Measurements from ENCODE around the gene LRP5. TPM values are rescaled to one million over a fixed set of nuclear protein-coding genes. Genes with fewer than 3 reads are reported as not detected.
A peak's percentile ranks its signal among the peaks of the same experiment; 100 is the strongest.
"Not testable (repeated sequence)": the region's sequence is repeated elsewhere in the genome, so short reads cannot be mapped to it uniquely, and the experiment has no call there.

The LRP5 gene
- total RNA-seq, 1 donor from 2014 or later: 42.5 TPM

DNA sequence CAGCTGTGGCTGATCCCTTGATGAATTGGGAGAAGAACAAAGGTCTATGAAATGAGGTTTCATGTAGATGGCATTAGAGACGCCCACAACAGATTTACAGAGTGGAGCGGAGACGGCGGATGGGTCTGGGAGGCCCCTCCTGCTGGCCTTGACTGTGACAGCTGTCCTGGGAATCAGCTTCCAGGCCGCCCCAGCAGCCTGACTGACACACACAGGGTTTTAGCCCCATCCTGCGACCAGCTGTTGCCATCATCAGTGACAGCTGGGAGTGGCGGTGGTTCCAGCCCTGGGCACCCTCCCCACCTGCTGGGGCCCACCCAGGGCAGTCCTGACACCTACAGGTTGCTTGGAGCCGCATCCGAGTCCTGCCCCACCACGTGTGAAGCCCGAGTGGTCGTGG, 84.1 kb downstream of the LRP5 start:
- Histone ChIP-seq H3K27ac (no peak overlapping the region), H3K4me3 (no peak overlapping the region), H3K9me3 (no peaks in the 10 kb centered on the region), H3K27me3 (no peaks in the 10 kb centered on the region), H3K36me3 (peaks cover 0 to 17% of the 10 kb centered on the region in 2 donors), H3K4me1 (peaks cover 24% of the 10 kb centered on the region)
- intact Hi-C loops (cut with DNase I): no loop called here
- DNase-seq (ENCODE audit: extremely low spot score in 2 of 2): no peak
- TF ChIP-seq, protein P1, sequence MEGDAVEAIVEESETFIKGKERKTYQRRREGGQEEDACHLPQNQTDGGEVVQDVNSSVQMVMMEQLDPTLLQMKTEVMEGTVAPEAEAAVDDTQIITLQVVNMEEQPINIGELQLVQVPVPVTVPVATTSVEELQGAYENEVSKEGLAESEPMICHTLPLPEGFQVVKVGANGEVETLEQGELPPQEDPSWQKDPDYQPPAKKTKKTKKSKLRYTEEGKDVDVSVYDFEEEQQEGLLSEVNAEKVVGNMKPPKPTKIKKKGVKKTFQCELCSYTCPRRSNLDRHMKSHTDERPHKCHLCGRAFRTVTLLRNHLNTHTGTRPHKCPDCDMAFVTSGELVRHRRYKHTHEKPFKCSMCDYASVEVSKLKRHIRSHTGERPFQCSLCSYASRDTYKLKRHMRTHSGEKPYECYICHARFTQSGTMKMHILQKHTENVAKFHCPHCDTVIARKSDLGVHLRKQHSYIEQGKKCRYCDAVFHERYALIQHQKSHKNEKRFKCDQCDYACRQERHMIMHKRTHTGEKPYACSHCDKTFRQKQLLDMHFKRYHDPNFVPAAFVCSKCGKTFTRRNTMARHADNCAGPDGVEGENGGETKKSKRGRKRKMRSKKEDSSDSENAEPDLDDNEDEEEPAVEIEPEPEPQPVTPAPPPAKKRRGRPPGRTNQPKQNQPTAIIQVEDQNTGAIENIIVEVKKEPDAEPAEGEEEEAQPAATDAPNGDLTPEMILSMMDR (IDR thresholded peaks at IDR 0.05): no peak
- no peak for TF ChIP-seq POLR2AphosphoS5 (IDR thresholded peaks at IDR 0.05; ENCODE audit: insufficient read depth in 1 of 2, low read depth in 1 of 2)
- no peak for TF ChIP-seq POLR2A (IDR thresholded peaks at IDR 0.05)

DNA sequence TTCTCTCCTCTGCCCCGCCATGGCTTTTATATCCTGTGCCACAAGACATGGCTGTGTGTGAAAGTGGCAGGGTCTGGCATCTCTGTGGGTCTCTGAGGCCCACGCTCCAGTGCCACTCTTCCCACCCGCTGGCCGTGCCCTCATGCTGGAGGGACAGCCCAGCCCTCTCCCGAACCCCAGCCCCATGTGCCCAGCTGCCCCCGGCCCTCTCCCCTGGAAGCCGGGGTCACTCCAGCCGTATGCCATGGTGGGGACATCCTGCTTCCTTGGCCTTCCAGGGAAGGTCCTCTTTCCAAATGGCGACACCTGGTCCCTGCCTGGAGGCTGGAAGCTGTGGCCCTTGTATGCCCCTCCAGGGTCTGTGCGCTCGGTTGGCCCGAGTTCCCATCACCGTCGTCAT, 84.9 kb downstream of the LRP5 start:
- no peaks in the 10 kb centered on the region for H3K9me3 ChIP-seq
- intact Hi-C loops (cut with DNase I): no loop called here
- H3K36me3 ChIP-seq: peaks cover 0 to 13% of the 10 kb centered on the region in 2 donors
- no peaks in the 10 kb centered on the region for H3K27me3 ChIP-seq
- peaks cover 24% of the 10 kb centered on the region for H3K4me1 ChIP-seq
- TF ChIP-seq POLR2A (IDR thresholded peaks at IDR 0.05) (no peak), POLR2AphosphoS5 (IDR thresholded peaks at IDR 0.05; ENCODE audit: insufficient read depth in 1 of 2, low read depth in 1 of 2) (no peak)
- TF ChIP-seq, protein P1 (IDR thresholded peaks at IDR 0.05): no peak
- H3K27ac ChIP-seq: no peak overlapping the region
- DNase-seq (ENCODE audit: extremely low spot score in 2 of 2): no peak
- no peak overlapping the region for H3K4me3 ChIP-seq

DNA sequence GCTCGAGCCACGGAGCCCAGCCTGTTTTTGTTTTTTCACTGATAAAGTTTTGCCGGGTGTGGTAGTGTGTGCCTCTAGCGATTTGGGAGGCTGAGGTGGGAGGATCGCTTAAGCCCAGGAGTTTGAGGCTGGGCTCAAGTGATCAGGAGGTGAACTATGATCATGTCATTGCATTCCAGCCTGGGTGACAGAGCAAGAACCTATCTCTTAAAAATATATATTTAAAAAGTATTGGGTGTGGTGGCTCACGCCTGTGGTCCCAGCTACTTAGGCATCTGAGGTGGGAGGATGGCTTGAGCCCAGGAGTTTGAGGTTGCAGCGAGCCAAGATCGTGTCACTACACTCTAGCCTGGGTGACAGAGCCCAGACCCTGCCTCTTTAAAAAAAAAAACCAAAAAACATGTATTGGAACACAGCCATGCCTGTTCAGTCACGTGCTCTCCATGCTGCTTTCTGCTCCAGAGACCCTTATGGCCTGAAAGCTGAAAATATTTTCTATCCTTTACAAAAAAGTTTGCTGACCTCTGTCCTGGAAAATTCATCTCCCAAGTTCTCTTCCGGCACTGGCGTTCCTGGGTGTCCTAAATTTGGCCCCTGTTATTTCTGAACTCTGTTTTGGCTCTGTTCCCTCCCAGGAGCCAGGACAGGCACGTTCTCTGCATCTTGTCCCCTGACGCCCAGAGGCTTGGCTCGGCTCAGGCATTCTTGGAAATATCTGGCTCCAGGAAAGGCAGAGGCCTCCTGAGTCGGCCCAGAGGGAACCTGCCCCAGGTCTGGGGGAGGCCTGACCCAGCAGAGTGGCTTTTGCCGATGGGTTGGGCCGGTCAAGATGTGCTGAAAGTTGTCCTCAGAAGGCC, 86.8 kb downstream of the LRP5 start:
- Histone ChIP-seq H3K9me3 (no peaks in the 10 kb centered on the region), H3K4me3 (no peak overlapping the region), H3K4me1 (peaks cover 24% of the 10 kb centered on the region), H3K27me3 (no peaks in the 10 kb centered on the region), H3K27ac (peak overlapping the region; percentile 42), H3K36me3 (peaks cover 0 to 8% of the 10 kb centered on the region in 2 donors)
- TF ChIP-seq, protein P1 (IDR thresholded peaks at IDR 0.05): no peak
- peak in 1 of 2 donors; percentile 43 for TF ChIP-seq POLR2AphosphoS5 (IDR thresholded peaks at IDR 0.05; ENCODE audit: insufficient read depth in 1 of 2, low read depth in 1 of 2)
- no peak for TF ChIP-seq POLR2A (IDR thresholded peaks at IDR 0.05)
- DNase-seq (ENCODE audit: extremely low spot score in 2 of 2): no peak
- intact Hi-C loops (cut with DNase I): no loop called here

DNA sequence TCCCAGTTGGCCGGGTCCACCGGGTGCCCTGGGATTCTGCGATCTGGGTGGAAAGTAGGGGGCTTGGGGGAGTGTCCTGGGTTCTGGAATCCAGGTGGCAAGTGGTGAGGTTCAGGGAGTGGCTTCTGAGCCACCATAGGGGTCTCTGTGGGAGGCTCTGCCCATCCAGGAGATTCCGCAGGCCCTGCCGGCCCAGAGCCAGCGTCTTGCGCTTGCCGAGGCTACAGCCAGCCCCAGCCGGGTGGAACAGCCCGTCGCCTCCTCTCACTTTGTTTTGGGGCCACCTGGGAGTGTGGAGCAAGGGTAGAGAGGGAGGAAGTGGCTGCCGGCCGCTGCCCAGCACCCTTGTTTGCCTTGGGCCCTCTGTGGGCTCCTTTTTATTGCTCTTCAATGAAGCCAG, 87.5 kb downstream of the LRP5 start:
- no peaks in the 10 kb centered on the region for H3K27me3 ChIP-seq
- TF ChIP-seq POLR2AphosphoS5 (IDR thresholded peaks at IDR 0.05; ENCODE audit: insufficient read depth in 1 of 2, low read depth in 1 of 2) (no peak), POLR2A (IDR thresholded peaks at IDR 0.05) (no peak)
- TF ChIP-seq, protein P1 (IDR thresholded peaks at IDR 0.05): no peak
- intact Hi-C loops (cut with DNase I): no loop called here
- DNase-seq (ENCODE audit: extremely low spot score in 2 of 2): no peak
- peak overlapping the region; percentile 42 for H3K27ac ChIP-seq
- no peaks in the 10 kb centered on the region for H3K9me3 ChIP-seq
- H3K4me3 ChIP-seq: no peak overlapping the region
- peaks cover 24% of the 10 kb centered on the region for H3K4me1 ChIP-seq
- H3K36me3 ChIP-seq: peaks cover 0 to 10% of the 10 kb centered on the region in 2 donors

DNA sequence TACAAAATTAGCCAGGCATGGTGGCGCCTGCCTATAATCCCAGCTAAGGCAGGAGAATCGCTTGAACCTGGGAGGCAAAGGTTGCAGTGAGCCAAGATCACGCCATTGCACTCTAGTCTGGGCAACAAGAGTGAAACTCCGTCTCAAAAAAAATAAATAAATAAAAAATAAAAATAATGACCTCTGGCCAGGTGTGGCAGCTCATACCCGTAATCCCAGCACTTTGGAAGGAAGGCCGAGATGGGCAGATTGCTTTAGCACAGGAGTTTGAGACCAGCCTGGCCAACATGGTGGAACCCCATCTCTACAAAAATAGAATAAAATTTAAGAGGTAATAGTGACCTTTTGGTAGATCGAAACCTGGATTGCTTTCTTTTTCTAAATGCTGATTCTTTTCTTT, 88.2 kb downstream of the LRP5 start:
- H3K36me3 ChIP-seq; H3K27me3 ChIP-seq; H3K9me3 ChIP-seq; intact Hi-C loops (cut with DNase I); DNase-seq (ENCODE audit: extremely low spot score in 2 of 2); H3K27ac ChIP-seq; H3K4me3 ChIP-seq: not testable (repeated sequence)
- H3K4me1 ChIP-seq: peaks cover 24% of the 10 kb centered on the region

Measured in vagina (tissue), 2 donors.